Measurements from ENCODE around the gene L2HGDH. TPM values are rescaled to one million over a fixed set of nuclear protein-coding genes. Genes with fewer than 3 reads are reported as not detected.

The L2HGDH gene
- total RNA-seq, 2 experiments from 2014 or later, result 8.7 to 19.8 TPM

- intact Hi-C loops (cut with micrococcal nuclease; ENCODE audit: unreplicated experiment), result no loop called here
- no peaks in the 10 kb centered on the region for H3K79me2 ChIP-seq (ENCODE audit: insufficient read depth, low read depth, low read length)
- H3K36me3 ChIP-seq (ENCODE audit: insufficient read depth, low read length), result peaks cover 10% of the 10 kb centered on the region; the same call in 1 of the 2 replicates
- no peak overlapping the region for H3K4me3 ChIP-seq (ENCODE audit: low read depth, low read length, poor library complexity, severe bottlenecking)
- no peak for DNase-seq (ENCODE audit: low spot score)
- no peaks in the 10 kb centered on the region for H4K20me1 ChIP-seq (ENCODE audit: insufficient read depth, low read length)
- no peaks in the 10 kb centered on the region for H3K4me1 ChIP-seq (ENCODE audit: insufficient read depth, low read length, poor library complexity, severe bottlenecking)
- POLR2A ChIA-PET, result interaction anchor here (0.6 to 1.4 kb wide), 4 partner anchors 28 to 130 kb away, joined by 3 to 6 read pairs (median 4); no protein-coding TSS in a partner anchor
- no peak for TF ChIP-seq EZH2phosphoT487 (IDR thresholded peaks at IDR 0.05; ENCODE audit: borderline replicate concordance, low read depth, low read length)
- TF ChIP-seq, protein P1, sequence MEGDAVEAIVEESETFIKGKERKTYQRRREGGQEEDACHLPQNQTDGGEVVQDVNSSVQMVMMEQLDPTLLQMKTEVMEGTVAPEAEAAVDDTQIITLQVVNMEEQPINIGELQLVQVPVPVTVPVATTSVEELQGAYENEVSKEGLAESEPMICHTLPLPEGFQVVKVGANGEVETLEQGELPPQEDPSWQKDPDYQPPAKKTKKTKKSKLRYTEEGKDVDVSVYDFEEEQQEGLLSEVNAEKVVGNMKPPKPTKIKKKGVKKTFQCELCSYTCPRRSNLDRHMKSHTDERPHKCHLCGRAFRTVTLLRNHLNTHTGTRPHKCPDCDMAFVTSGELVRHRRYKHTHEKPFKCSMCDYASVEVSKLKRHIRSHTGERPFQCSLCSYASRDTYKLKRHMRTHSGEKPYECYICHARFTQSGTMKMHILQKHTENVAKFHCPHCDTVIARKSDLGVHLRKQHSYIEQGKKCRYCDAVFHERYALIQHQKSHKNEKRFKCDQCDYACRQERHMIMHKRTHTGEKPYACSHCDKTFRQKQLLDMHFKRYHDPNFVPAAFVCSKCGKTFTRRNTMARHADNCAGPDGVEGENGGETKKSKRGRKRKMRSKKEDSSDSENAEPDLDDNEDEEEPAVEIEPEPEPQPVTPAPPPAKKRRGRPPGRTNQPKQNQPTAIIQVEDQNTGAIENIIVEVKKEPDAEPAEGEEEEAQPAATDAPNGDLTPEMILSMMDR (conservative IDR thresholded peaks at IDR 0.05; ENCODE audit: low read length), result no peak
- BruUV-seq (replicated peaks), result no TSS peak
- H2AFZ ChIP-seq (ENCODE audit: low read length), result no peak overlapping the region
- CTCF ChIA-PET (ENCODE audit: unreplicated experiment), result no interaction called here
- no peaks in the 10 kb centered on the region for H3K9me3 ChIP-seq (ENCODE audit: low read length)
- H3K9me2 ChIP-seq (ENCODE audit: insufficient read depth, low read length), result no peaks in the 10 kb centered on the region
- no peak overlapping the region for H3K4me2 ChIP-seq (ENCODE audit: low read length)
- H3K27ac ChIP-seq (ENCODE audit: low read depth, low read length, poor library complexity, severe bottlenecking), result no peak overlapping the region
Observed at GRCh38 chr14:50249136-50249775, 62.8 kb downstream of the L2HGDH start.

- no peak for TF ChIP-seq EZH2phosphoT487 (IDR thresholded peaks at IDR 0.05; ENCODE audit: borderline replicate concordance, low read depth, low read length)
- TF ChIP-seq, protein P1 (conservative IDR thresholded peaks at IDR 0.05; ENCODE audit: low read length), result no peak
- Histone ChIP-seq H3K4me2 (ENCODE audit: low read length) (no peak overlapping the region), H3K27ac (ENCODE audit: low read depth, low read length, poor library complexity, severe bottlenecking) (no peak overlapping the region), H3K4me1 (ENCODE audit: insufficient read depth, low read length, poor library complexity, severe bottlenecking) (no peaks in the 10 kb centered on the region), H4K20me1 (ENCODE audit: insufficient read depth, low read length) (no peaks in the 10 kb centered on the region), H3K79me2 (ENCODE audit: insufficient read depth, low read depth, low read length) (no peaks in the 10 kb centered on the region), H3K9me2 (ENCODE audit: insufficient read depth, low read length) (no peaks in the 10 kb centered on the region), H3K36me3 (ENCODE audit: insufficient read depth, low read length) (peaks cover 12% of the 10 kb centered on the region; the same call in 1 of the 2 replicates), H3K4me3 (ENCODE audit: low read depth, low read length, poor library complexity, severe bottlenecking) (no peak overlapping the region), H3K9me3 (ENCODE audit: low read length) (no peaks in the 10 kb centered on the region), H2AFZ (ENCODE audit: low read length) (no peak overlapping the region)
- no TSS peak for BruUV-seq (replicated peaks)
- no peak for DNase-seq (ENCODE audit: low spot score)
- POLR2A ChIA-PET, result interaction anchor here (0.6 kb wide), 1 partner anchor 652 kb away, joined by 3 read pairs; no protein-coding TSS in a partner anchor
- intact Hi-C loops (cut with micrococcal nuclease; ENCODE audit: unreplicated experiment), result no loop called here
- CTCF ChIA-PET (ENCODE audit: unreplicated experiment), result no interaction called here
Observed at GRCh38 chr14:50247245-50247644, 64.8 kb downstream of the L2HGDH start.

- no peak overlapping the region for H3K4me3 ChIP-seq (ENCODE audit: low read depth, low read length, poor library complexity, severe bottlenecking)
- no peaks in the 10 kb centered on the region for H4K20me1 ChIP-seq (ENCODE audit: insufficient read depth, low read length)
- no peaks in the 10 kb centered on the region for H3K9me3 ChIP-seq (ENCODE audit: low read length)
- DNase-seq (ENCODE audit: low spot score), result no peak
- POLR2A ChIA-PET, result no interaction called here
- H3K79me2 ChIP-seq (ENCODE audit: insufficient read depth, low read depth, low read length), result no peaks in the 10 kb centered on the region
- no peak overlapping the region for H2AFZ ChIP-seq (ENCODE audit: low read length)
- no peak for TF ChIP-seq EZH2phosphoT487 (IDR thresholded peaks at IDR 0.05; ENCODE audit: borderline replicate concordance, low read depth, low read length)
- TF ChIP-seq, protein P1 (conservative IDR thresholded peaks at IDR 0.05; ENCODE audit: low read length), result no peak
- no peaks in the 10 kb centered on the region for H3K9me2 ChIP-seq (ENCODE audit: insufficient read depth, low read length)
- H3K4me1 ChIP-seq (ENCODE audit: insufficient read depth, low read length, poor library complexity, severe bottlenecking), result peaks cover 2% of the 10 kb centered on the region
- intact Hi-C loops (cut with micrococcal nuclease; ENCODE audit: unreplicated experiment), result no loop called here
- CTCF ChIA-PET (ENCODE audit: unreplicated experiment), result no interaction called here
- no peak overlapping the region for H3K27ac ChIP-seq (ENCODE audit: low read depth, low read length, poor library complexity, severe bottlenecking)
- no peak overlapping the region for H3K4me2 ChIP-seq (ENCODE audit: low read length)
- peaks cover 9% of the 10 kb centered on the region; the same call in 1 of the 2 replicates for H3K36me3 ChIP-seq (ENCODE audit: insufficient read depth, low read length)
- BruUV-seq (replicated peaks), result no TSS peak
Observed at GRCh38 chr14:50242566-50243310, 69.3 kb downstream of the L2HGDH start.
